Pons (tissue), 1 donor: ENCODE data around the gene KRTAP12-4.
"Not testable (repeated sequence)": the region's sequence is repeated elsewhere in the genome, so short reads cannot be mapped to it uniquely, and the experiment has no call there.

Source experiments
- DNase-seq: peaks from one replicate; pipeline ENCODE4 v3.0.0-alpha.2; 2016; ENCODE audit warnings: low spot score

KRTAP12-4 gene

DNA sequence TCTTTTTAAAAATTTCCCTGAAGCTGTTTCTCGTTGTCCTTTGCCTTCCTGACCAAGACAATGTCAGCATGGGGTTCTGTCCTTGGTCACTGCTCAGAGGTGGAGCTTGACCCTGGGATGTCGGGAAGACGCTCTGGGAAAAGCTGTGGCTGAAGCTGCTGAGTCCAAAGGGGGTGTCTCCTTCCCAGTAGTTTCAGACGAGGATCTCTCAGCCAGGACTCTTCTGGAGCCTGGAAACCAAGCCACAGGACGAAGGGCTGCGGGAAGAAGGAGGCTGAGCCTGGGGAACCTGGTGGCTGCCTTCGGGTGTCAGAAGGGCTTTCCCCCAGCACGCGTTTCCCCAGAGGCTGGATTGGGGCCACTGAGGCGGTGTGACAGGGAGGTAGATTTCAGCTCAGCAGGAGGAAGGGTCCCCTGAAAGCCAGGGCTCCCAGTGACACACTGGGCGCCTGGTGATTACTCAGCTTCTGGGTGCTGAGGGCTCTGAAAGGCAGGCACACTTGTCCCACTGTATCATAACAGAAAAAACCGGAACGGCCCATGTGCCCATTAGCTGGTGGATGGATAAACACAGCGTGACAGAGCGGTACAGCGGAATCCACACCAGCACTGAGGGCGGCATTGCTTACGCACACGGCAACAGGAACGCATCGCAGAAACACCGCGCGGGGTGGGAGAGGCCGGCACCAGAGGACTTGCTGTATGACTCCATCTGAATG is 32.5 kb upstream of the KRTAP12-4 start:
- DNase-seq: no peak

DNA sequence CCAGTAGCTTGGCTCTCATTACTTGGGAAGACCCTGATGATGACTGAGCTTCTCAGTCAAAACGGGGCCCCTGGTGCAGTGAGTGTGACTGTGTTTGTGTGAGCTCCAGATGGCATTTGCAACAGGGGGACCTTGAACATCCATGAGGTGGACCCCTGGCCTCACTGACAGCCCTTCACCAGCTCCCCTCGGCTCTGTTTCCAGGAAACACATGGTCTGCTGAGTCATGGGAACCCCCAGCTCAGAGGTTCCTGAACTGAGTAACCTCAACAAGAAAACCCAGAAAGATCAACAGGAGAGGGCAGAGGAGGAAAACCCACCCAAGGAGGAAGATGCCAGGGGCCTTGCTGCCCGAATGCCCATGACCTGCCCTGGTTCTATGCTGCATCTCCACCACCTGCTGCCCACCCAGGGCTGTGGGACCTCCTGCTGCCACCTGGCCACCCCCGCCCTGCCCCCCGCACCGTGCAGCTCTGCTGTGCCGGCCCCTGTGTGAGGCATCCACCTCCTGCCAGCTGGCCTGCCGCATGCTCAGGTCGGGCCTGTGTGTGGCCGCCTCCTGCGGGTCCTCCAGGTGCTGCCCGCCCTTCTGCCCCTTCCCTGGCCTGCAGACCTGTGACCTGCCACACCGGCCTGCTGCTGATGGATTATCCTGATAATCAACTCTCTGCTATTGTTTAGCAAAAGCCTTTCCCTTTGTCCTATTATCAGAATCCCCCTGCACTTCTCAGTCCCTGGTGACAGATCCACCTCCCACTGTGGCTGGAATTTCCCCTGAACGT is 31.7 kb upstream of the KRTAP12-4 start:
- no peak for DNase-seq

DNA sequence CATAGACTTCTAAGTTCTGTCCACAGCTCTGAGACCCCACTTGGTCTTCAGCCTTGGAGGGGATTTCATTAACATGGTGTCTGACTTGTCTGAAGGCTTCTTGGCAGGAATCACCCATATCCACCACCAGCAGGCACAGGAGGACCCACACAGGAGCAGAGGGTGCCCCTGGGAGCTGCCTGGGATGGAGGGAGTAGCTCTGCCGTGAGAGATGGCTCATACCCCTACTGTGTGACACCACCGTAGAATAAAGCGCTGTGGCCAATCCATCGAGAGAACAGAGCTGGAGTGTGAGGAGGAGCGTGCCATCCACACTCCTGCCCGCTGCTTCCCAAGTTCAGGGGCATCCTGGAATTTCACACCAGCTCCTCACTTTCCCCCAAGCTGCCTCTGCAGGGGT is 30.6 kb upstream of the KRTAP12-4 start:
- DNase-seq: not testable (repeated sequence)

DNA sequence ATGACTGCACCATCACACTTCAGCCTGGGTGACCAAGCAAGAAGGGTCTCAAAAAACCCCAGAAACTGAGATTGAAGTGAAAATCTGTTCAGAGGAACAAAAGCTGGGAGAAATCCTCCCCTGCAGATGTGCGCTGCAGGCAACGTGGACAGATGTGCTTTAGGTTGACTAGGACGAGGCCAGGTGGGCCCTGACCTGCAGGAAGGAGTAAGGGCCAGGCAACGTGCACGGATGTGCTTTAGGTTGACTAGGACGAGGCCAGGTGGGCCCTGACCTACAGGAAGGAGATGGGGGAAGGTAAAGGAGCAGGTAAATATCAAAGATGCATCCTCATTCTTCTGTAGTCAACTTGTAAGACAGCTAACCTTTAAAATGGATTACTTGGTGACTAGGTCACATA is 30.0 kb upstream of the KRTAP12-4 start:
- DNase-seq: no peak

DNA sequence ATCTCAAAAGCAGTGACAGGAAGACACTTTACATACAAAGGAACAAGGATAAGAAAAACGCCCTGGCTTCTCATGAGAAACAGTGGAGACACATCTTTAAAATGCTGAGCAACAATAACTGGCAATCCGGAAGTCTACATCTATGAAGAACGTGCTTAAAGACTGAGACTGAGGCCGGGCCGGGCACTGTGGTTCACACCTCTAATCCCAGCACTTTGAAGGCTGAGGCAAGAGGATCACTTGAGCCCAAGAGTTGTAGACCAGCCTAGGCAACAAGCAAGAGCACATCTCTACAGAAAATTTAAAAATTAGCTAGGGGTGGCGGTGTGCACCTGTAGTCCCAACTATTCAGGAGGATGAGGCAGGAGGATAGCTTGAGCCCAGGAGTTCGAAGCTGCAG is 29.6 kb upstream of the KRTAP12-4 start:
- no peak for DNase-seq

DNA sequence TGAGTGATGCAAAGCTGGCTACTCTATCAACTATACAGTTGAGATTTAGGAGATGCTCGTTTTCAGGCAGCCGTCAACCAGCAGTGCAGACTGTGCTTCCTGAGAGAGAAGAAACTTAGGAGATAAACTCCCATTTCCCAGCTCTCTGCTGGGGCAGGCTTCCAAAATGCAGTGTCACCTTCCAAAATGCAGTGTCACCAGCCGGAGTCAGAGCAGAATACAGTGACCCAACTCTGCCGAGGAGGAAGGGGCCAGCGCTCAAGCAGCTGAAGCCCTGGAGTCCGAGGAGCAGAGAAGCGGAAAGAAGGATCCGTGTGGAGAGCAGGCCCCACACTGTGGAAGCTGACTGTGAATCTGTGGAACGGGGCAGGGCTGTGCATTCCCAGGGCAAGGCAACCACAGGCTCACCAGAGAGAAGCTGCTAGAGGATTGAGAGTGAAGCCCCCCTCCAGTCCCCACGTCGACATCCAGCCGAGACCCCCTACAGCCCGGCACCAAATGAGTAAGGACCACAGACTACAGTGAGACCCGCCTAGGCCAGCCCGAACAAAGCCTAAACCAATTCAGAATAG is 28.2 kb upstream of the KRTAP12-4 start:
- no peak for DNase-seq

DNA sequence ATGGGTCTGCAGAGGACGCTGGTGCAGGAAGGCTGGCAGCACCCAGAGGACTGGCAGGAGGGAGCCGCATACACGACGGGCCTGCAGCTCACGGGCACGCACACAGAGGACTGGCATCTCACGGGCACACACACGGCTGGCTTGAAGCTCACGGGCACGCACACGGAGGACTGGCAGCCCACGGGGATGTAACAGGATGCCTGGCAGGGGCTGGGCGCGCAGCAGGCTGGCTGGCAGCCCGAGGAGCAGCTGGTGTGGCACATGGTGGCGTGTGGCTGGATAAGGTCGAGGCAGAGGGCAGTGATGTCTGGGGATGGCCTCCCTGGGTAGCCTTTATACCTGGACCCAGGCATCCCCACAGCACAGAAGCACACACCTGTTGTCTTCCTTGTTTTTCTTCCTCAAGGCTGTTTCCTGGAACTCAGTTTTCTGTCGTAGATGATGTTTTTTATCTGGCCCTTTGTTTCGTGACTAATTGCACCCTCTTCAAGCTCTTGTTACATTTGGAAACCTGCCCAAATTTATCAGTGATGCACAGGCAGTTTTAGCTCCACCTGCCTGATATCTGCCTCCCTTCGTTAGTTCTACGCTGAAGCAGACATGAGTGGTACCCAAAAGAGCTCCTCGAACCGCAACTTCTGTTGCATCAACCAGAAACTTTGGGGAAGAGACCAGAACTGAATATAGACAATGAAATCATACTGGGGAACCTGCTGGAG is 27.6 kb upstream of the KRTAP12-4 start, which contains the start of gene KRTAP12-1:
KRTAP12-1 (minus strand) TSS at position 303 of the 719 bp plus-strand sequence; CDS start at position 263, 40 bp downstream.
- no peak for DNase-seq

DNA sequence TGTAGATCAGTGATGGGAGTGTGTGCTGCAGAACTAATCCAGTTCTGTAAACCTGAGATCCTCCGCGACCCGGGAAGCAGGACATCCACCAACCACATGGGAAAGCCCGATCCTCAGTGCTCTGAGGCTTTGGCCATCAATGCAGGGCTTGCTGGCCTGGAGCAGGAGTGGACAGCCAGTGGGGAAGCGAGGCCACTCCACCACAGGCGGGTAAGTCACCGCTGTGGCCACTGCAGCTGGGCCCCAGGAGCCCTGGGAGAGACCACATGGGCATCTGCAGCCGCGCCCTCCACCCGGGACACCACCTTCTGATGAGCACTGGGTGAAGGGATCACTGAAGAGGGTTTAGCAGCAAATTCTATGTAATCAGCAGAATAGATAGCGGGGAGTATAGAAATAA is 26.7 kb upstream of the KRTAP12-4 start:
- DNase-seq: no peak

DNA sequence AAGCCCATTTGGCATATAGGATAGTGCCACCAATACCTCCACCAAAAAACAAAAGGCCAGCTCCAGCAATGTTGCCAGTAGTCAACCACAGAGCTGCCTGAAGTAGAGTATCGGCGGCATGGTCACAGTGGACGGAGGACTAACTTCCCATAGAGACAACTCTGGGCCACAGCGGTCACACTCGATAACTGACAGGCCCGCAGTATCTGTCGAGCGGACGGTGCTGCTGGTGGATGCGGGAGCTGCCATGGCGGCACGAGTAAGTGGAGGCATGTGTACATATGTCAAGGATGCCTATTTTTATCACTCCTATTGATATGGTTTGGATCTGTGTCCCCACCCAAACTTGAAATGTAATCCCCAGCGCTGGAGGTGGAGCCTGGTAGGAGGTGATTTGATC is 23.4 kb upstream of the KRTAP12-4 start:
- DNase-seq: no peak

DNA sequence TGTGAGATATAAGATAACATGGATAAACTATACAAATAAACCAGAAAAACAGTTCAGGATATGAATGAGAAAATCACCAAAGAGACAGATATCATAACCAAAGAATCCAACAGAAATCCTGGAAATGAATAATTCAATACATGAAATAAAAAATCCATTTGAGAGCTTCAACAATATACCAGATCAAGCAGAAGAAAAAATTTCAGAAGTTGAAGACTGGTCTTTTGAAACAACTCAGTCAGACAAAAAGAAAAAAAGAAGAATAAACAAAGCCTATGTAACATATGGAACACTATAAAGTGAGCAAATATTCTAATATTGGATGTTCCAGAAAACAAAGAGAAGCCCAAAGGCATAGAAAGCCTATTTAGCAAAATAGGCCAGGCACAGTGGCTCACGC is 17.5 kb upstream of the KRTAP12-4 start:
- no peak for DNase-seq

DNA sequence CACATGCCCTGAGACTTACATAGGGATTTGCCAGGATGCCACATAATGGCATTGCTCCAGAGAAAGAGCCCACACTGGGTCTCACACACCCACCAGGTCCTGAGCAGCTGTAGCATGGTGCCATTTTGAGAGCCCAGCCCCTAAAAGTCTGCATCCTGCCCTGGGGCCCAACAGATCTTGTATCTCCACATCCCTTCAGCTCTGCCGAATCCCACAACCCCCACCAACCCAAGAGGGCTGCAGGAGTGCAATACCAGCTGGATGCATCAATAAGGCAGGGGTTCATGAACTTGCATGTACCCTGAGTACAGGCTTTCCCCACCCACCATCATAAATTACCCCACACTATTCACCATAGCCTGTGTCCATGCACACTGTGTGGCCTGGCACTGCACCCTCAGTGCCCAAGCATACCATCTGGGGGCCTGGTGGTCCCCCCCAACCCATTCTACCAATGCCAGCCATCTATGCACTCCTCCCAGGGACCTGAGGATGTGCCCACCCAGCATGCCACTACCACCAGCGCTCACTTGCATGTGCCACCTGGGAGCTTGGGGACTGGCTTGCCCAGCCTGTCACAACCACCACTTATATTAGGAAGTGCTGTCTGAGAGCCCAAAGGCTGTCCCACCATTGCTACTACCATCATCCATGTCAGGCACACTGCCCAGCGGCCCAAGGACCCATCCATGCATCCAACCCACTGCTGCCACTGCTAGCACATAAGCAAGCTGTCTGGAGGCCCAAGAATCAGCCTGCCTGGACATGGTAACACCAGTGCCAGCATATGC is 16.4 kb upstream of the KRTAP12-4 start:
- DNase-seq: no peak

DNA sequence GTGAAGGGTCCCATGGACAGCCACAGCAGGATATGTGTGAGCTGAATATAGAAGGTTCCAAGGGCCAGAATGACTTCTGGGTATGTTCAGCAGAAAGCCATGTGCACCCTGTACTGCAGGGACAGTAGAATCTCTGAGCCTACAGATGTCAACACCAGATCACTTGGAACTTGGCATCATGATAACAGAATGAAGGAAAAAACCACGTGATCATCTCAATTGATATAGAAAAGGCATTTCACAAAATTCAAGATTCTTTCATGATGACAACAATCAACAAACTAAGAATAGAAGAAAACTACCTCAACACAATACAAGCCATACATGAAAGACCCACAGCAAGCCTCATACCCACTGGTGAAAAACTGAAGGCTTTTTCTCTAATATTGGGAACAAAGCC is 13.2 kb upstream of the KRTAP12-4 start:
- DNase-seq: no peak

DNA sequence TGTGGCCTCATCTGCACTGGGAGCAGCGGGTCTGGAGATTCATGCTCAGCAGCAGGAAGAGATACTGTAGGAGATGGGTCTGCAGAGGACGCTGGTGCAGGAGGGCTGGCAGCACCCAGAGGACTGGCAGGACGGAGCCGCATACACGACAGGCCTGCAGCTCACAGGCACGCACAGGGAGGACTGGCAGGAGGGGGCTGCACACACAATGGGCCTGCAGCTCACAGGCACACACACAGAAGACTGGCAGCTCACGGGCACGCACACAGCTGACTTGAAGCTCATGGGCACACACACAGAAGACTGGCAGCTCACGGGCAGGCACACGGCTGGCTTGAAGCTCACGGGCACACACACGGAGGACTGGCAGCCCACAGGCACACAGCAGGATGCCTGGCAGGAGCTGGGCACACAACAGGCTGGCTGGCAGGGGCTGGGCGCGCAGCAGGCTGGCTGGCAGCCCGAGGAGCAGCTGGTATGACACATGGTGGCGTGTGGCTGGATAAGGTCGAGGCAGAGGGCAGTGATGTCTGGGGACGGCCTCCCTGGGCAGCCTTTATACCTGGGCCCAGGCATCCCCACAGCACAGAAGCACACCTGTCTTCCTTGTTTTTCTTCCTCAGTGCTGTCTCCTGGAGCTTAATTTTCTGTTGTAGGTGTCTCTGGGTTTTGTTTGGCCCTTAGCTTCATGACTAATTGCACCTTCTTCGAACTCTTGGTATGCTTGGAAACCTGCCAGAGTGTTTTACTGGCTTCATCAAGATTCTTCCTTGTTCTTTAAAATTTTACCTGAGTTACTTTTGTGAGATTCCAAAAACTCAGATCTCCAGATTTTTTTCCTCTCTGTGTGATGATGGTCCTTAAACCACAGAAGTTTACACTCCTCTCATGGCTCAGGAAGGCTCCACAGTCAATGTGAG is 12.2 kb upstream of the KRTAP12-4 start, which contains the start of gene KRTAP12-2:
KRTAP12-2 (minus strand) TSS at position 527 of the 920 bp plus-strand sequence; CDS start at position 486, 41 bp downstream.
- no peak for DNase-seq

DNA sequence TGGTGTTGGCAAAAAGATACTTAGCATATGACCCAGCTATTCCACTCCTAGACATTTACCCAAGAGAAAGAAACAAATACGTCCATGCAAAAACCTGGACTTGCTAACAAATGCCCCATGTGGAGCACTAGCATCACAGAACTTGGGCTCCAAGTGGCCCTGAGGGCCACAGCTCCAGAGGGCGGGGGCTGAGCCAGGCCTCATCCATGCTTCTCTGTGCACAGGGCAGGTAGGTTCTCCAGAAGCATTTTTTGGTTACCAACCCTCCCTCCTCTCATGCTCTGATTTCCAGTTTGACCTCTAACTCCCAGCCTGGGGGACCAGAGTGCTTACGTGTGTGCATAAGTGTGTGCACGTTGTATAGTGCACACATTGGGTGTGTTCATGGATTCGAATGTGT is 10.2 kb upstream of the KRTAP12-4 start:
- DNase-seq: no peak

DNA sequence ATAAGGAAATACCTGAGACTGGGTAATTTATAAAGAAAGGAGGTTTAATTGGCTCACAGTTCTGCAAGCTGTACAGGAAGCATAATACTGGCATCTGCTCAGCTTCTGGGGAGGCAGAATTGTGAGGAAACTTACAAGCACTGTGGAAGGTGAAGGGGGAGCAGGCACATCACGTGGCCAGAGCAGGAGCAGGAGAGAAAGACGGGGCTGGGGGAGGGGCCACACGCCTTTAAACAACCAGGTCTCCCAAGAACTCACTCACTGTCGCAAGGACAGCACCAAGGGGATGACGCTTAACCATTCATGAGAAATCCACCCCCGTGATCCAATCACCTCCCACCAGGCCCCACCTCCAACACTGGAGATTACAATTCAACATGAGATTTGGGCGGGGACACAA is 7.1 kb upstream of the KRTAP12-4 start:
- DNase-seq: not testable (repeated sequence)

DNA sequence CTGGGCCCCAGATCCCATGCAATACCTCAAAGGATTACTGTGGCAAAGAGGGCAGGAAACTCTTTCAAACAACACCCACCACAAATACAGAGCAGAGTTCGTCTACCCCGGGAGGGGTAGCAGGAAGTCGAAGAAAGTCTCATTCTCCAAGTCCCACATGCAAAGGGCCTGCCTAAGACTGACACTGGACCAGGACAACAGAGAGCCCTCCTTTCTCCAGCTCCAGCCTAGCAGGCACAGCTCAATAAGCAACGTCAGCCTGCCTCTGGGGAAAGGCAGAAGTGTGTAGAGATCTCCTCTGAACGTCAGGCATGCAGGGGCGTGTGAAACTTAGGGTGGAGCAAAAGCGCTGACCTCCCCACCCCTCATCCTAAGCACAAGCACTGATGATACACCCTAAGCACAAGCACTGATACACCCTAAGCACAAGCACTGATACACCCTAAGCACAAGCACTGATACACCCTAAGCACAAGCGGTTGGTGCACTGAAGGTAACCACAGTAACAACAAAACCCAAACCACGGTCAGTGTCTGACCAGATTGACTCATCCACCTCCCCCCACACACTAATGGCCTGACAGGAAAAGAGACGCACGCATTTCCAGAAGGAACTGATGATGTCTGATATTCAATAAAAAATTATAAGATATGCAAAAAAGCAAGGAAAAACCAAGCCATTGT is 4.6 kb upstream of the KRTAP12-4 start:
- DNase-seq: no peak

DNA sequence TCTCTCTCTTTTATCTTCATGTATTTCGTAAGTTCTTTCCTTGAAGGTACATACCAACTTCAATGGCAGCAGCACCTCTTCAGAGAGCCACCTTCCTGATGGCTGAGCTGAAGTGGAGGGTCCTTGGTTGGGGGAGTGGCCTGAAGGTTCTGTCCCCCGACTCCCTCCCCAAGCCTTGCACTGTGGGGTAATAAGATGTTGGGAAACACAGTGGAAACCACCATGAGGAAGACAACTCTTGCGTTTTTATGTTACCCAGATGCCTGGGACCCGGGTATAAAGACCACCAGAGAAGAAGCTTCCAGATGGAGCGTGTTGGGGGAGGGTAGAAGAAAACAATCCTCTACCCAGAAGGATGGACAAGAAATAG is 4.1 kb upstream of the KRTAP12-4 start:
- no peak for DNase-seq

DNA sequence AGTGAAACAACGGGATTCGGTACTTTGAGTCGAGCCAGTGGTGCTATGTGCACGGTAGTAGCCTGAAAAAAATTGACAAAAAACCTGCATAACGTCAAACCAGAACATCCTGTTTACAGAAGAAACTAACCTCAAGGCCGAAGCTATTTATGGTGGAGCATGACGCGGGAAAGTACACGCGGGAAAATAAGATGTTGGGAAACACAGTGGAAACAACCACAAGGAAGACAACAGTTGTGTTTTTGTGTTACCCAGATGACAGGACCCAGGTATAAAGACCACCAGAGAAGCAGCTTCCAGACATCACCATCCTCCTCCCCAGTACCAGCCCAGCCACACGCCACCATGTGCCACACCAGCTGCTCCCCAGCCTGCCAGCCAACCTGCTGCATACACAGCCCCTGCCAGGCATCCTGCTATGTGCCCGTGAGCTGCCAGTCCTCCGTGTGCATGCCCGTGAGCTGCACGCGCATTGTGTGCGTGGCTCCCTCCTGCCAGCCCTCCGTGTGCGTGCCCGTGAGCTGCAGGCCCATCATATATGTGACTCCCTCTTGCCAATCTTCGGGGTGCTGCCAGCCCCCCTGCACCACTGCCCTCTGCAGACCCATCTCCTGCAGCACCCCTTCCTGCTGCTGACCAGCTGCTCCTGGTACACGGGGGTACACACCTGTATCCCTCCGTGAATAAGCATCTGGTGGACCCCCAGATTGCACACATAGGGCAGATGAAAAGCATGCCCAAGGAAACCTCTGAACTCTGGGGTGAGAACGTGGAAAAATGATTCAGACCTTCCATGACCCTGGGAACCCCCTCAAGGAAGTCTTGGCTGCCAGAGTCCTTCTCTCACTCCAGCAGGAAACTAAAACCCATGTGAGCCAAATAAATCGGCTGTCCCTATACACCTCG is 3.4 kb upstream of the KRTAP12-4 start, which contains the start of gene KRTAP12-3:
KRTAP12-3 (plus strand) TSS at position 298 of the 906 bp plus-strand sequence; CDS start at position 346, 48 bp downstream.
- no peak for DNase-seq

DNA sequence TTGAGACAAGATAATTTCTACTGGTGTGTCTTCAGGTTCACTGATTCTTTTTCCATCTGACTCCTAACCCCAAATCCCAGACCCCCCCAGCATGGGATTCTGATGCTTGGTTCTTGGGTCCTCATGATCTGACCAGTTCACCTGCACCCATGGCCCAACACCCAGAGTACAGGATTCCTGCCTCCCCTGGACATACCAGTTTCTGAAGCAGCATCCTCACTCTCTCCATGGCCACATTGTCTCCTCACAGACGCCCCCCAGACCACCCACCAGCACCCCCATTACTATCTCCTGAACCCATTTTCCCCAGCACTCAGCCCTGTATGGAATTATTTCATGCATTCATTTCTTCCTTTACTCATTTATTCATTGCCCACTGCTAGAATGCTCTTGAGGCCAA is 2.4 kb upstream of the KRTAP12-4 start:
- no peak for DNase-seq
